GM19467 (cell line): ENCODE results near the gene SMIM24.
"Not testable (repeated sequence)": the region's sequence is repeated elsewhere in the genome, so short reads cannot be mapped to it uniquely, and the experiment has no call there.

Source experiments
- ATAC-seq: cut with Tn5 transposase; IDR thresholded peaks from one replicate; pipeline ENCODE4 v1.9.1; 2021; ENCODE audit warnings: mild to moderate bottlenecking, moderate library complexity; ENCODE audit not compliant: unreplicated experiment

Gene SMIM24

GRCh38 chr19:3440082-3440481 lies 40.2 kb downstream of the SMIM24 start:
- no peak for ATAC-seq

DNA sequence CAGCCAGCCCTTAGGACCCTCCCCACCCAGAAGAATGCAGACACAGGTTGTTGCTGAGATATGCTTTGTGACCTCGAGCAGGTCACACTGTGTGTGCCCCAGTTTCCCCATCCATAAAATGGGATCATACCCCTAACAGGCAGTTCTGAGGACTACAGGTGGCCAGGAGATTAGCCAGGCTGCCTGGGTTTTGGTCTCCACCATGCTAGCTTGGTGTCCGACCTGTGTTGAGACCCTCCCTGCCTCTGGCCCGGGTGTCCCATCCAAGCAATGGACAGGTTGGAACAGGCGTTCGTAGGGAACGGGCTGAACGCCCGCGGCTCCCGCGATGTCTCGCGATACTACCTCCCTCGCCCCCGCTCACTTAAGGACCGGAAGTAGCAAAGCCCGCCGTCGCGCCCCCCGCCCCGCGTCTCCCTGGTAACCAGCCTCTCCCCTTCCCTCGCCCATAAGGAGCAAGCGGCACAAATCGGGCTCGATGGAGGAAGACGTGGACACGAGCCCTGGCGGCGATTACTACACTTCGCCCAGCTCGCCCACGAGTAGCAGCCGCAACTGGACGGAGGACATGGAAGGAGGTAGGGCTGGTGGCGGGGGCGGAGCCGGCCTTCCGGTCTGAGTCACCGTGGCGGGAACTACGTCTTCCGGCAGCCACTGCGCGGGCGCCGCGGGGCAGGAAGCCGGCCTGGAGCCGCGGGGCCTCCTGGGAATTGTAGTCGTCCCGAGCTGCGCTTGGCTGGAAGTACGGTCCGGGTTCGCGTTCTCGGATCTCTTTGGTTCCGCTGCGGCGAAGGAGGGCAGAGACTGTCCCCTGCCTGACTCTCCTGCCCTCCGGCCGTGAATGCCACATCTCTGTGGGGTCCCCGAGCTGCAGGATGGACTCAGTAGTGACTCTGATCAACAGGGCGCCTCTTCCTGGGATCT lies 45.4 kb downstream of the SMIM24 start:
- ATAC-seq: peak; percentile 85

- no peak for ATAC-seq
Measured at GRCh38 chr19:3433805-3434540, 46.4 kb downstream of the SMIM24 start.

DNA sequence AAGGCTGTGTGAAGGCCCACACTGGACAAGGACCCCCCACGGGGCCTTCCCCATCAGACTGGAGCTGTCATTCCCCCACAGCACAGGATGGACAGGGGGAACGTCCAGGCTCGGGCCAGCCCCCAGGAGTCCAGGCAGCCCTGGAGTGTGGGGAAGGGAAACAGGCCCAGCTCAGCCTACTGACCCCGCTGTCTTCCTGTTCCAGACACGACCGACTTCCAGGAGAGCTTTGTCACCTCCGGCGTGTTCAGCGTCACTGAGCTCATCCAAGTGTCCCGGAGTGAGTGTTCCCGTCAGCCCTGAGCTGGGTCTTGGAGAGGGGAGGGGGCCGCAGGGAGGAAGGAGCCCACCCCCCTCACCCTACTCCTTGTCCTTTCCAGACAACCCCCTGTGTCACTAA lies 47.0 kb downstream of the SMIM24 start:
- no peak for ATAC-seq

- no peak for ATAC-seq
Measured at GRCh38 chr19:3431760-3432397, 48.4 kb downstream of the SMIM24 start.

- not testable (repeated sequence) for ATAC-seq
Measured at GRCh38 chr19:3430366-3430680, 50.0 kb downstream of the SMIM24 start.

DNA sequence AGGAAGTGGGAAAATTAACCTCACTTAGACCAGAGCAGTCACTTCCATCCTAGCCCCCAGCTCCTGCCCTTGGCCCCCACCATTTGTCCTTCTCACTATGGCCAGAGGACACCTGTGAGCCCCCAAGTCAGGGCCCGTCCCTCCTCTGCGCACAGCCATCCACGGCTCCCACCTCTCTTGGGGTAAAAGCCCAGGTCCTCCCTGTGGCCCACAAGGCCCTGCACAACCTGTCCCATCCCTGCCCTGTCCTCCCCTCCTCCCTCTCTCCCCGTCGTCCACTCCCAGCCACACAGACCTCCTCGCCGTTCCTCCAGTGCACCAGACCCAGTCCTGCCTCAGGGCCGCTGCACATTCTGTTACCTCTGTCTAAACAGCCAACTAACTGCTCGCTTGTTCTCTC lies 53.9 kb downstream of the SMIM24 start:
- ATAC-seq: no peak
